Colonic mucosa (tissue), 4 donors: Measurements from ENCODE around the gene HOXD10. TPM values are rescaled to one million over a fixed set of nuclear protein-coding genes. Genes with fewer than 3 reads are reported as not detected.

Source experiments
- DNase-seq: peaks from one replicate; pipeline ENCODE4 v3.0.0-alpha.2; 2020
- H3K27ac ChIP-seq: fragments of 200-600 bp; one replicate; pipeline ENCODE4 v1.8.0; 2021
- H3K27me3 ChIP-seq: fragments of 200-600 bp; one replicate; pipeline ENCODE4 v1.8.0; 2021
- H3K36me3 ChIP-seq: fragments of 200-600 bp; one replicate; pipeline ENCODE4 v1.8.0; 2021
- H3K4me1 ChIP-seq: fragments of 200-600 bp; one replicate; pipeline ENCODE4 v1.8.0; 2021; ENCODE audit warnings: mild to moderate bottlenecking
- H3K4me3 ChIP-seq: fragments of 200-600 bp; one replicate; pipeline ENCODE4 v1.8.0; 2021
- H3K9ac ChIP-seq, 2 donors: one replicate each; pipeline ENCODE4 v1.7.0; 2013; ENCODE audit warnings: control low read depth in 2 of 2, low read depth in 2 of 2, low read length in 2 of 2
- H3K9me3 ChIP-seq: fragments of 200-600 bp; one replicate; pipeline ENCODE4 v1.8.0; 2021
- CTCF ChIP-seq: fragments of 200-600 bp; IDR thresholded peaks from one replicate; pipeline ENCODE4 v1.8.0; 2022; ENCODE audit warnings: antibody characterized with exemption, mild to moderate bottlenecking
- intact Hi-C: fragments of 100-400 bp; cut with DNase I; formaldehyde crosslinking; loops from one replicate; pipeline ENCODE4 v1.14.1; 2022
- total RNA-seq, 2 donors: library from RNA; stranded (reverse); fragmentation: NEBNext Ultra II Directional in 1 of 2; extraction: Animal tissue kit (Norgen Biotek cat#: 25700) in 1 of 2; gene quantifications; one replicate each; pipeline ENCODE4 v1.2.1, GENCODE V29; 2021
- donor health status: healthy.
- donor health status: DM: no; HTN: no; CAD: no.
- donor health status: DM: no; HTN: no; CAD: no.

The HOXD10 gene
- total RNA-seq, 2 donors from 2014 or later: 0.32 to 1.9 TPM

- no peak for DNase-seq
- Histone ChIP-seq H3K4me1 (no peaks in the 10 kb centered on the region), H3K27me3 (peaks cover 4% of the 10 kb centered on the region), H3K9ac (peak overlapping the region; percentile 76 to 86), H3K36me3 (no peaks in the 10 kb centered on the region), H3K27ac (peak overlapping the region; percentile 82), H3K4me3 (peak overlapping the region; percentile 60), H3K9me3 (no peaks in the 10 kb centered on the region)
- intact Hi-C loops: no loop called here
- no peak for TF ChIP-seq CTCF
Observed at GRCh38 chr2:176137252-176137580, 20.6 kb downstream of the HOXD10 start.

GRCh38 chr2:176137906-176138305, 21.3 kb downstream of the HOXD10 start:
- TF ChIP-seq CTCF: no peak
- Histone ChIP-seq H3K4me3 (no peak overlapping the region), H3K9ac (no peak overlapping the region)

GRCh38 chr2:176138526-176138922, 21.9 kb downstream of the HOXD10 start:
- Histone ChIP-seq H3K27me3 (peaks cover 4% of the 10 kb centered on the region), H3K4me1 (no peaks in the 10 kb centered on the region), H3K36me3 (no peaks in the 10 kb centered on the region), H3K9ac (peak overlapping the region in 1 of 2 donors; percentile 46), H3K27ac (no peak overlapping the region), H3K9me3 (no peaks in the 10 kb centered on the region), H3K4me3 (no peak overlapping the region)
- intact Hi-C loops: no loop called here
- no peak for DNase-seq
- no peak for TF ChIP-seq CTCF

More at GRCh38 chr2:176137906-176138305, 21.3 kb downstream of the HOXD10 start:
- no peak for DNase-seq
- H3K27ac ChIP-seq: no peak overlapping the region
- no peaks in the 10 kb centered on the region for H3K9me3 ChIP-seq
- H3K36me3 ChIP-seq: no peaks in the 10 kb centered on the region
- no peaks in the 10 kb centered on the region for H3K4me1 ChIP-seq
- intact Hi-C loops: no loop called here
- peaks cover 4% of the 10 kb centered on the region for H3K27me3 ChIP-seq

- peaks cover 4% of the 10 kb centered on the region for H3K27me3 ChIP-seq
- H3K9me3 ChIP-seq: no peaks in the 10 kb centered on the region
- peak overlapping the region; percentile 56 for H3K27ac ChIP-seq
- no peak overlapping the region for H3K4me3 ChIP-seq
- no peaks in the 10 kb centered on the region for H3K4me1 ChIP-seq
- intact Hi-C loops: no loop called here
- DNase-seq: no peak
- TF ChIP-seq CTCF: no peak
- H3K36me3 ChIP-seq: no peaks in the 10 kb centered on the region
- H3K9ac ChIP-seq: peak overlapping the region in 1 of 2 donors; percentile 46
Observed at GRCh38 chr2:176138923-176139660, 22.5 kb downstream of the HOXD10 start.

- Histone ChIP-seq H3K27me3 (peaks cover 4% of the 10 kb centered on the region), H3K4me3 (peak overlapping the region; percentile 47), H3K4me1 (no peaks in the 10 kb centered on the region), H3K27ac (peak overlapping the region; percentile 56), H3K9me3 (no peaks in the 10 kb centered on the region), H3K36me3 (no peaks in the 10 kb centered on the region), H3K9ac (peak overlapping the region in 1 of 2 donors; percentile 58)
- intact Hi-C loops: loop anchor here (1.0 to 5.0 kb wide), 3 partner anchors 127 to 412 kb away; partner anchors contain the start of gene MTX2
- DNase-seq: no peak
- TF ChIP-seq CTCF: no peak
Observed at GRCh38 chr2:176139661-176140512, 23.3 kb downstream of the HOXD10 start.
